Astrocyte (in vitro differentiated cells and primary cell): ENCODE data around the gene IQGAP1. TPM values are rescaled to one million over a fixed set of nuclear protein-coding genes. Genes with fewer than 3 reads are reported as not detected.
A peak's percentile ranks its signal among the peaks of the same experiment; 100 is the strongest.

ENCODE experiments used
- DNase-seq: peaks from one replicate; pipeline ENCODE4 v3.0.0-alpha.2; 2010; ENCODE audit warnings: low read depth
- FAIRE-seq: peaks from 2 replicates; lab custom pipeline; 2011; peaks lifted over from hg19 to GRCh38; lab: Jason Lieb, UNC
- H2AFZ ChIP-seq: 2 replicates; pipeline ENCODE4 v1.6.0; 2012; ENCODE audit warnings: low read depth, low read length, inconsistent platforms
- H3K27ac ChIP-seq: 2 replicates; pipeline ENCODE4 v1.5.1; 2011; ENCODE audit warnings: low read depth, low read length, inconsistent platforms
- H3K27me3 ChIP-seq: 2 replicates; pipeline ENCODE4 v1.6.0; 2011; ENCODE audit warnings: low read length, inconsistent platforms; ENCODE audit not compliant: insufficient read depth
- H3K36me3 ChIP-seq: 2 replicates; pipeline ENCODE4 v1.5.1; 2011; ENCODE audit warnings: low read length, inconsistent platforms; ENCODE audit not compliant: insufficient read depth
- H3K4me1 ChIP-seq: 2 replicates; pipeline ENCODE4 v1.5.1; 2011; ENCODE audit warnings: low read length, inconsistent platforms; ENCODE audit not compliant: insufficient read depth
- H3K4me2 ChIP-seq: 2 replicates; pipeline ENCODE4 v1.6.0; 2012; ENCODE audit warnings: low read length, inconsistent platforms
- H3K4me3 ChIP-seq: 2 replicates; pipeline ENCODE4 v1.5.1; 2011; ENCODE audit warnings: low read depth, mild to moderate bottlenecking, low read length, inconsistent platforms; ENCODE audit not compliant: insufficient read depth
- H3K79me2 ChIP-seq: 2 replicates; pipeline ENCODE4 v1.6.0; 2012; ENCODE audit warnings: mild to moderate bottlenecking, low read length, inconsistent platforms; ENCODE audit not compliant: insufficient read depth
- H3K9ac ChIP-seq: 2 replicates; pipeline ENCODE4 v1.6.0; 2012; ENCODE audit warnings: mild to moderate bottlenecking, low read length, inconsistent platforms
- H3K9me3 ChIP-seq: 2 replicates; pipeline ENCODE4 v1.5.1; 2012; ENCODE audit warnings: low read depth, mild to moderate bottlenecking, low read length, inconsistent platforms; ENCODE audit not compliant: insufficient read depth
- H4K20me1 ChIP-seq: 2 replicates; pipeline ENCODE4 v1.6.0; 2012; ENCODE audit warnings: low read length, inconsistent platforms; ENCODE audit not compliant: insufficient read depth
- H3K27ac Mint-ChIP-seq: one replicate; pipeline ENCODE4 v1.8.0; 2021; ENCODE audit warnings: mild to moderate bottlenecking, mixed read lengths; ENCODE audit not compliant: unreplicated experiment
- H3K27me3 Mint-ChIP-seq: one replicate; pipeline ENCODE4 v1.8.0; 2021; ENCODE audit warnings: low read depth, mixed read lengths; ENCODE audit not compliant: unreplicated experiment
- H3K36me3 Mint-ChIP-seq: one replicate; pipeline ENCODE4 v1.8.0; 2021; ENCODE audit warnings: low read depth, mixed read lengths; ENCODE audit not compliant: unreplicated experiment
- H3K4me1 Mint-ChIP-seq: one replicate; pipeline ENCODE4 v1.8.0; 2021; ENCODE audit warnings: low read depth, mixed read lengths; ENCODE audit not compliant: unreplicated experiment
- H3K4me3 Mint-ChIP-seq: one replicate; pipeline ENCODE4 v1.8.0; 2021; ENCODE audit warnings: mild to moderate bottlenecking, moderate library complexity, mixed read lengths; ENCODE audit not compliant: unreplicated experiment
- H3K9me3 Mint-ChIP-seq: one replicate; pipeline ENCODE4 v1.8.0; 2021; ENCODE audit warnings: mild to moderate bottlenecking, mixed read lengths; ENCODE audit not compliant: unreplicated experiment
- CTCF ChIP-seq: IDR thresholded peaks from 2 replicates; pipeline ENCODE4 v1.5.1; 2011; ENCODE audit warnings: low read depth, mild to moderate bottlenecking, inconsistent platforms, low read length, moderate library complexity; ENCODE audit not compliant: insufficient read depth
- EZH2 ChIP-seq: IDR thresholded peaks from 2 replicates; pipeline ENCODE4 v1.6.1; 2012; ENCODE audit warnings: mild to moderate bottlenecking, low read length, inconsistent platforms; ENCODE audit not compliant: insufficient read depth
- total RNA-seq: library from RNA; stranded (reverse); gene quantifications from 2 replicates; pipeline ENCODE4 v1.2.1, GENCODE V29; 2021

Gene IQGAP1
- total RNA-seq, 1 donor from 2014 or later, result 226 TPM

- peaks cover 35% of the 10 kb centered on the region for H3K4me1 Mint-ChIP-seq
- H3K27me3 Mint-ChIP-seq, result no peaks in the 10 kb centered on the region
- peaks cover 29% of the 10 kb centered on the region for H3K36me3 Mint-ChIP-seq
These were observed 72.2 kb downstream of the IQGAP1 start for GRCh38 chr15:90460142-90460824.

GRCh38 chr15:90463381-90463780 is 75.3 kb downstream of the IQGAP1 start:
- Histone ChIP-seq H3K27me3 (no peaks in the 10 kb centered on the region), H3K9me3 (no peaks in the 10 kb centered on the region), H3K4me2 (peak overlapping the region; percentile 75), H3K27ac (peak overlapping the region; percentile 74), H3K4me1 (peaks cover 43% of the 10 kb centered on the region), H3K9ac (peak overlapping the region; percentile 65), H3K4me3 (peak overlapping the region; percentile 5), H4K20me1 (peaks cover 58% of the 10 kb centered on the region), H3K36me3 (peaks cover 39% of the 10 kb centered on the region), H2AFZ (no peak overlapping the region), H3K79me2 (peaks cover 39% of the 10 kb centered on the region)
- DNase-seq (peak; percentile 93), FAIRE-seq (peak; percentile 97)
- no peaks in the 10 kb centered on the region for H3K9me3 Mint-ChIP-seq
- H3K36me3 Mint-ChIP-seq, result peaks cover 20% of the 10 kb centered on the region
- peak; percentile 21 for TF ChIP-seq CTCF
- no peak for TF ChIP-seq EZH2
- no peaks in the 10 kb centered on the region for H3K27me3 Mint-ChIP-seq
- H3K4me1 Mint-ChIP-seq, result peaks cover 45% of the 10 kb centered on the region
- H3K27ac Mint-ChIP-seq, result peak overlapping the region; percentile 67
- H3K4me3 Mint-ChIP-seq, result no peak overlapping the region

More at GRCh38 chr15:90460142-90460824, 72.2 kb downstream of the IQGAP1 start:
- Mint-ChIP-seq H3K4me3 (no peak overlapping the region), H3K27ac (no peak overlapping the region), H3K9me3 (no peaks in the 10 kb centered on the region)
- peaks cover 32% of the 10 kb centered on the region for H3K4me1 ChIP-seq
- H4K20me1 ChIP-seq, result peaks cover 47% of the 10 kb centered on the region
- FAIRE-seq (no peak), DNase-seq (no peak)
- H3K36me3 ChIP-seq, result peaks cover 39% of the 10 kb centered on the region
- H3K4me2 ChIP-seq, result no peak overlapping the region
- H3K9me3 ChIP-seq, result no peaks in the 10 kb centered on the region
- H3K27ac ChIP-seq, result no peak overlapping the region
- H3K9ac ChIP-seq, result no peak overlapping the region
- H3K27me3 ChIP-seq, result no peaks in the 10 kb centered on the region
- H3K79me2 ChIP-seq, result peaks cover 42% of the 10 kb centered on the region
- no peak overlapping the region for H2AFZ ChIP-seq
- TF ChIP-seq CTCF (no peak), EZH2 (no peak)
- H3K4me3 ChIP-seq, result no peak overlapping the region
